HCT116 (cell line): ENCODE data around the gene RUNX2. TPM values are rescaled to one million over a fixed set of nuclear protein-coding genes. Genes with fewer than 3 reads are reported as not detected.

Experiments used
- ATAC-seq: fragments of 200-7000 bp; cut with Tn5 transposase; 2 replicates; pipeline ENCODE4 v1.9.1; 2020; ENCODE audit warnings: mild to moderate bottlenecking, moderate library complexity
- BruUV-seq: library from RNA; stranded (reverse); fragments of 400-500 nt; replicated peaks from 2 replicates; lab custom pipeline; 2021; lab: Mats Ljungman, UMichigan
- CTCF ChIA-PET: fragments of 300-600 bp; sonication (Branson Sonifier 250); formaldehyde crosslinking; loops from one replicate; lab custom pipeline; 2021; ENCODE audit warnings: antibody characterized with exemption; lab: Charles Lee
- POLR2A ChIA-PET: fragments of 300-600, 350-600 bp; sonication (Branson Sonifier 250); formaldehyde crosslinking; loops from one replicate; lab custom pipeline; 2021; ENCODE audit warnings: antibody characterized with exemption; lab: Charles Lee
- RAD21 ChIA-PET, 2 experiments: fragments of 300-600 bp; sonication (Branson Sonifier 250); formaldehyde crosslinking; loops; one replicate each; lab custom pipeline; 2023; ENCODE audit warnings: low total read pairs in 2 of 2; ENCODE audit not compliant: uncharacterized antibody in 2 of 2, unreplicated experiment in 2 of 2, low non-redundant PET in 1 of 2; lab: Charles Lee
- DNase-seq: peaks from one replicate; pipeline ENCODE4 v3.0.0-alpha.2; 2010; ENCODE audit warnings: low read depth, low spot score
- H2AFZ ChIP-seq: fragments of 200-600 bp; shearing (Covaris generic), sonication (generic); 2 replicates; pipeline ENCODE4 v1.6.1; 2017; ENCODE audit warnings: low read depth, mixed run types, mixed read lengths, antibody characterized with exemption, low read length; ENCODE audit not compliant: poor library complexity, severe bottlenecking
- H3K27ac ChIP-seq: 2 replicates; pipeline ENCODE4 v1.5.1; 2012; ENCODE audit warnings: low read depth, low read length
- H3K27me3 ChIP-seq: fragments of 200-600 bp; sonication (generic); 2 replicates; pipeline ENCODE4 v1.6.1; 2016; ENCODE audit warnings: mixed run types, low read length, mixed read lengths; ENCODE audit not compliant: insufficient read depth
- H3K36me3 ChIP-seq, 2 experiments: fragments of 200-500 bp in 1 of 2; fragments of 200-600 bp in 1 of 2; sonication (Bioruptor generic) in 1 of 2; sonication (generic) in 1 of 2; 2 replicates each; pipeline versions ENCODE4 v1.5.1 to v1.6.1; 2014 to 2016; ENCODE audit warnings: low read length in 2 of 2, inconsistent platforms in 1 of 2, mixed read lengths in 1 of 2, mixed run types in 1 of 2; ENCODE audit not compliant: insufficient read depth in 2 of 2, control insufficient read depth in 1 of 2
- H3K4me1 ChIP-seq, 2 experiments: fragments of 200-600 bp in 1 of 2; sonication (generic) in 1 of 2; 2 replicates each; pipeline versions ENCODE4 v1.5.1 to v1.6.1; 2012 to 2017; ENCODE audit warnings: low read length in 2 of 2, inconsistent platforms in 1 of 2, mild to moderate bottlenecking in 1 of 2, mixed read lengths in 1 of 2, mixed run types in 1 of 2, moderate library complexity in 1 of 2; ENCODE audit not compliant: insufficient read depth in 2 of 2, control insufficient read depth in 1 of 2
- H3K4me2 ChIP-seq: fragments of 200-600 bp; sonication (generic); 2 replicates; pipeline ENCODE4 v1.6.1; 2017; ENCODE audit warnings: mixed run types, low read length, mixed read lengths
- H3K4me3 ChIP-seq, 2 experiments: fragments of 200-600 bp in 1 of 2; sonication (generic) in 1 of 2; replicated peaks in 1 of 2; 2 replicates each; pipeline ENCODE4 v1.5.1; 2011 to 2016; ENCODE audit warnings: low read length in 2 of 2, control low read depth in 1 of 2, low read depth in 1 of 2, mild to moderate bottlenecking in 1 of 2, mixed read lengths in 1 of 2, mixed run types in 1 of 2
- H3K79me2 ChIP-seq: fragments of 200-600 bp; sonication (generic); 2 replicates; pipeline ENCODE4 v1.6.1; 2017; ENCODE audit warnings: mild to moderate bottlenecking, mixed run types, low read length, moderate library complexity, mixed read lengths; ENCODE audit not compliant: insufficient read depth
- H3K9ac ChIP-seq: fragments of 200-600 bp; sonication (generic); 2 replicates; pipeline ENCODE4 v1.6.1; 2016; ENCODE audit warnings: low read length, mixed read lengths
- H3K9me2 ChIP-seq: fragments of 200-600 bp; sonication (generic), shearing (Covaris generic); 2 replicates; pipeline ENCODE4 v1.6.1; 2017; ENCODE audit warnings: mixed run types, mild to moderate bottlenecking, moderate library complexity; ENCODE audit not compliant: insufficient read depth
- H3K9me3 ChIP-seq, 2 experiments: fragments of 200-500 bp in 1 of 2; fragments of 200-600 bp in 1 of 2; sonication (Bioruptor generic) in 1 of 2; sonication (generic) in 1 of 2; 2 replicates each; pipeline ENCODE4 v1.6.1; 2014 to 2017; ENCODE audit warnings: low read length in 2 of 2, mixed read lengths in 2 of 2, inconsistent platforms in 1 of 2, low read depth in 1 of 2, mild to moderate bottlenecking in 1 of 2, mixed run types in 1 of 2, moderate library complexity in 1 of 2; ENCODE audit not compliant: control insufficient read depth in 1 of 2, insufficient read depth in 1 of 2
- H4K20me1 ChIP-seq: fragments of 200-600 bp; sonication (generic), shearing (Covaris generic); 2 replicates; pipeline ENCODE4 v1.6.1; 2017; ENCODE audit warnings: mixed run types, mild to moderate bottlenecking, moderate library complexity; ENCODE audit not compliant: insufficient read depth
- CBX3 ChIP-seq: IDR thresholded peaks from 2 replicates; pipeline ENCODE4 v1.6.1; 2012; ENCODE audit warnings: low read depth
- CEBPB ChIP-seq: IDR thresholded peaks from 2 replicates; pipeline ENCODE4 v1.6.1; 2012; ENCODE audit warnings: low read depth
- FOSL1 ChIP-seq: IDR thresholded peaks from 2 replicates; pipeline ENCODE4 v1.6.1; 2012; ENCODE audit warnings: low read depth
- JUND ChIP-seq: IDR thresholded peaks from 2 replicates; pipeline ENCODE4 v1.6.1; 2012
- RAD21 ChIP-seq: IDR thresholded peaks from 2 replicates; pipeline ENCODE4 v1.6.1; 2012; ENCODE audit warnings: low read depth, mild to moderate bottlenecking
- SIN3A ChIP-seq: IDR thresholded peaks from 2 replicates; pipeline ENCODE4 v1.6.1; 2012; ENCODE audit warnings: low read depth
- SRF ChIP-seq: IDR thresholded peaks from 2 replicates; pipeline ENCODE4 v1.6.1; 2012; ENCODE audit warnings: low read depth
- TCF7L2 ChIP-seq: IDR thresholded peaks from 2 replicates; pipeline ENCODE4 v1.7.0; 2011; ENCODE audit warnings: borderline replicate concordance, inconsistent platforms; ENCODE audit not compliant: insufficient read depth, insufficient read length; ENCODE audit errors: extremely low read depth
- YY1 ChIP-seq: IDR thresholded peaks from 2 replicates; pipeline ENCODE4 v1.6.1; 2011; ENCODE audit warnings: low read length, low read depth, moderate library complexity, mild to moderate bottlenecking; ENCODE audit not compliant: insufficient replicate concordance; ENCODE audit errors: extremely low read depth
- ZFX ChIP-seq: fragments of 450-650 bp; IDR thresholded peaks from 2 replicates; pipeline ENCODE4 v1.6.1; 2017
- ZNF274 ChIP-seq: fragments of 200-500 bp; sonication (Bioruptor generic); IDR thresholded peaks from 2 replicates; pipeline ENCODE4 v1.6.1; 2014; ENCODE audit warnings: mild to moderate bottlenecking, low read depth, low read length, inconsistent platforms
- intact Hi-C: fragments of 100-400 bp; cut with micrococcal nuclease; formaldehyde crosslinking; loops from 2 replicates; pipeline ENCODE4 v1.10.0; 2022
- total RNA-seq: library from RNA; stranded (reverse); gene quantifications from one replicate; pipeline ENCODE4 v1.2.1, GENCODE V29; 2021; ENCODE audit not compliant: unreplicated experiment
- TF ChIP-seq, protein P1 (sequence below), 3 experiments: fragments of 200-600 bp in 1 of 3; sonication (generic) in 1 of 3; IDR thresholded peaks in 2 of 3; conservative IDR thresholded peaks in 1 of 3; 2 replicates each; pipeline ENCODE4 v1.5.1; 2012 to 2017; ENCODE audit warnings: low read depth in 2 of 3, low read length in 2 of 3, antibody characterized with exemption in 1 of 3, borderline replicate concordance in 1 of 3, control low read depth in 1 of 3, mild to moderate bottlenecking in 1 of 3, mixed read lengths in 1 of 3, mixed run types in 1 of 3, moderate library complexity in 1 of 3; ENCODE audit not compliant: insufficient read depth in 1 of 3
- TF ChIP-seq, protein P2 (sequence below): IDR thresholded peaks from 2 replicates; pipeline ENCODE4 v1.6.1; 2012

Gene RUNX2
- total RNA-seq, 1 experiment from 2014 or later, result 1.1 TPM

DNA sequence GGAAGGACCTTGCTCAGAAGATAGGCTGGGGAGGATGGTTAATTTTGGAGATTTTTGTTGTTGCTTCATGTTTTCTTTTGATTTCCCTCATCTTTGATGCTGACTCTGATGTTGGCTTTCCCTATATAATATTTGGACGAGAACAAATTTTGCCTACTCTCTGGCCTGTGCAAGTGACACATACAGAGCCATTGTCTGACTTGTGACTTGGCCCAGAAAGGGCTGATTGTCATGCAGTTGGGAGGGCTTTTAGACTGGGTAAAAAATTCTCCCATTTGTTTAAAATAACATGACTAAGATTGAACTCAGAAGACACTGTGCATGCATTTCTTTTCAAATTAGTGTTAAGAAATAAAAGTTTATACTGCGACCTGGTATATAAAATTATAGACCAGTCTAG is 148.2 kb downstream of the RUNX2 start:
- BruUV-seq, result no TSS peak
- CTCF ChIA-PET, result no interaction called here
- TF ChIP-seq TCF7L2 (no peak), JUND (no peak), SRF (no peak)
- no peak for DNase-seq
- Histone ChIP-seq H3K9me2 (no peaks in the 10 kb centered on the region), H3K9ac (no peak overlapping the region), H3K27ac (no peak overlapping the region), H3K4me3 (no peak overlapping the region), H4K20me1 (no peaks in the 10 kb centered on the region), H3K79me2 (no peaks in the 10 kb centered on the region), H3K36me3 (no peaks in the 10 kb centered on the region), H3K4me1 (peaks cover 0 to 4% of the 10 kb centered on the region in 2 experiments; a peak in 1 of 4 replicates), H3K27me3 (no peaks in the 10 kb centered on the region), H2AFZ (no peak overlapping the region), H3K4me2 (no peak overlapping the region), H3K9me3 (no peaks in the 10 kb centered on the region)
- POLR2A ChIA-PET, result no interaction called here
- intact Hi-C loops, result no loop called here
- RAD21 ChIA-PET, result no interaction called here
- no peak for ATAC-seq

DNA sequence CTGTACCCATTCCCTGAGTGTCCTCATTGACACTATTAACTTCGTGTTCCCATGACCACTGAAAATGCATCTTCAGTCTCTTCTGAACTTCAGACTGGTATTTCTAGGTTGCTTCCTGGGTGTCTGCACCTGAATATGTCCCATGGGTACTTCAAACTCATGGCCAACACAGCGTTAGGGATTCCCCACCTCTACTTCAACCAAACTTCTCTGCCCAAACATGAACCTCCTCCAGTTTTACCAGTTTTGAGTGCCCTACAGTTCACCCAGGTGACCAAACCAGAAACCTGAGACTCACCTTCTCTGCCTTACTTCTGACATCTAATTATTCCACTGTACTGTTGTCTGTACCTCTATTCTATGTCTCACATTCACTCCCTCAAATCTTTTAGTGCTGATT is 149.1 kb downstream of the RUNX2 start:
- no peak overlapping the region for H3K4me3 ChIP-seq
- no peak overlapping the region for H3K9ac ChIP-seq
- no peak overlapping the region for H3K27ac ChIP-seq
- no peak for TF ChIP-seq ZFX
- no peak for TF ChIP-seq RAD21
- TF ChIP-seq CBX3, result no peak
- TF ChIP-seq SIN3A, result no peak
- TF ChIP-seq TCF7L2, result no peak
- TF ChIP-seq ZNF274, result no peak
- TF ChIP-seq, protein P1, sequence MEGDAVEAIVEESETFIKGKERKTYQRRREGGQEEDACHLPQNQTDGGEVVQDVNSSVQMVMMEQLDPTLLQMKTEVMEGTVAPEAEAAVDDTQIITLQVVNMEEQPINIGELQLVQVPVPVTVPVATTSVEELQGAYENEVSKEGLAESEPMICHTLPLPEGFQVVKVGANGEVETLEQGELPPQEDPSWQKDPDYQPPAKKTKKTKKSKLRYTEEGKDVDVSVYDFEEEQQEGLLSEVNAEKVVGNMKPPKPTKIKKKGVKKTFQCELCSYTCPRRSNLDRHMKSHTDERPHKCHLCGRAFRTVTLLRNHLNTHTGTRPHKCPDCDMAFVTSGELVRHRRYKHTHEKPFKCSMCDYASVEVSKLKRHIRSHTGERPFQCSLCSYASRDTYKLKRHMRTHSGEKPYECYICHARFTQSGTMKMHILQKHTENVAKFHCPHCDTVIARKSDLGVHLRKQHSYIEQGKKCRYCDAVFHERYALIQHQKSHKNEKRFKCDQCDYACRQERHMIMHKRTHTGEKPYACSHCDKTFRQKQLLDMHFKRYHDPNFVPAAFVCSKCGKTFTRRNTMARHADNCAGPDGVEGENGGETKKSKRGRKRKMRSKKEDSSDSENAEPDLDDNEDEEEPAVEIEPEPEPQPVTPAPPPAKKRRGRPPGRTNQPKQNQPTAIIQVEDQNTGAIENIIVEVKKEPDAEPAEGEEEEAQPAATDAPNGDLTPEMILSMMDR (IDR thresholded peaks at IDR 0.05 in 2 of 3, conservative IDR thresholded peaks at IDR 0.05 in 1 of 3; ENCODE audit: borderline replicate concordance in 1 of 3, insufficient read depth in 1 of 3, low read depth in 2 of 3, low read length in 2 of 3), result no peak
- no peak for TF ChIP-seq YY1
- TF ChIP-seq JUND, result no peak
- TF ChIP-seq FOSL1, result no peak
- TF ChIP-seq SRF, result no peak
- TF ChIP-seq, protein P2, sequence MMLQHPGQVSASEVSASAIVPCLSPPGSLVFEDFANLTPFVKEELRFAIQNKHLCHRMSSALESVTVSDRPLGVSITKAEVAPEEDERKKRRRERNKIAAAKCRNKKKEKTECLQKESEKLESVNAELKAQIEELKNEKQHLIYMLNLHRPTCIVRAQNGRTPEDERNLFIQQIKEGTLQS, result no peak
- no peak for TF ChIP-seq CEBPB
- no peak overlapping the region for H3K4me2 ChIP-seq
- DNase-seq, result no peak
- no peaks in the 10 kb centered on the region for H3K9me3 ChIP-seq
- H3K27me3 ChIP-seq, result no peaks in the 10 kb centered on the region
- no peaks in the 10 kb centered on the region for H3K9me2 ChIP-seq
- H4K20me1 ChIP-seq, result no peaks in the 10 kb centered on the region
- H3K4me1 ChIP-seq, result peaks cover 0 to 4% of the 10 kb centered on the region in 2 experiments; a peak in 1 of 4 replicates
- POLR2A ChIA-PET, result interaction anchor here (1.2 kb wide), 1 partner anchor 15 kb away, joined by 3 read pairs; no protein-coding TSS in a partner anchor
- no peaks in the 10 kb centered on the region for H3K36me3 ChIP-seq
- H2AFZ ChIP-seq, result no peak overlapping the region
- no peaks in the 10 kb centered on the region for H3K79me2 ChIP-seq
- no peak for ATAC-seq
- intact Hi-C loops, result no loop called here
- BruUV-seq, result no TSS peak
- RAD21 ChIA-PET, result no interaction called here
- CTCF ChIA-PET, result no interaction called here
